Astrocyte (in vitro differentiated cells and primary cell): Measurements from ENCODE around the gene TOX3.

Experiments used
- CTCF ChIP-seq: IDR thresholded peaks from 2 replicates; pipeline ENCODE4 v1.5.1; 2011; ENCODE audit warnings: low read depth, mild to moderate bottlenecking, inconsistent platforms, low read length, moderate library complexity; ENCODE audit not compliant: insufficient read depth
- EZH2 ChIP-seq: IDR thresholded peaks from 2 replicates; pipeline ENCODE4 v1.6.1; 2012; ENCODE audit warnings: mild to moderate bottlenecking, low read length, inconsistent platforms; ENCODE audit not compliant: insufficient read depth

- TF ChIP-seq CTCF = no peak
- no peak for TF ChIP-seq EZH2
Observed at GRCh38 chr16:52474679-52475078, 72.3 kb downstream of the TOX3 start.
